ENCODE measurements around the gene SMURF1. TPM values are rescaled to one million over a fixed set of nuclear protein-coding genes. Genes with fewer than 3 reads are reported as not detected.

The SMURF1 gene
- total RNA-seq, 1 experiment from 2014 or later, result 30.2 TPM

GRCh38 chr7:99112097-99112496, 31.8 kb downstream of the SMURF1 start:
- peaks cover 49% of the 10 kb centered on the region for H3K4me1 ChIP-seq (ENCODE audit: insufficient read depth, low read length)
- H3K27ac ChIP-seq (ENCODE audit: low read length), result peak overlapping the region; percentile 53
- H3K27me3 ChIP-seq (ENCODE audit: low read length), result no peaks in the 10 kb centered on the region
- DNase-seq (peak; percentile 59), ATAC-seq (peak; percentile 81)
- no peaks in the 10 kb centered on the region for H3K36me3 ChIP-seq (ENCODE audit: low read depth, low read length)
- H4K20me1 ChIP-seq (ENCODE audit: low read length), result peaks cover 54% of the 10 kb centered on the region
- peak overlapping the region; percentile 41 for H3K4me2 ChIP-seq (ENCODE audit: low read length)
- H3K9me2 ChIP-seq (replicated peaks; ENCODE audit: low read length), result no peaks in the 10 kb centered on the region
- peaks cover 100% of the 10 kb centered on the region for H3K79me2 ChIP-seq (ENCODE audit: low read length)
- H3K9me3 ChIP-seq (ENCODE audit: low read length), result no peaks in the 10 kb centered on the region
- no TSS peak for BruUV-seq (replicated peaks)
- ChIA-PET CTCF (interaction anchor here (0.5 kb wide), 1 partner anchor 22 kb away, joined by 5 read pairs; no protein-coding TSS in a partner anchor), POLR2A (ENCODE audit: unreplicated experiment) (interaction anchor here (0.5 kb wide), 1 partner anchor 89 kb away, joined by 3 read pairs; no protein-coding TSS in a partner anchor)
- TF ChIP-seq CTCF (conservative IDR thresholded peaks at IDR 0.05; ENCODE audit: low read depth, low read length) (no peak), EZH2phosphoT487 (IDR thresholded peaks at IDR 0.05; ENCODE audit: borderline replicate concordance, low read length) (no peak), EZH2 (IDR thresholded peaks at IDR 0.05; ENCODE audit: low read length, unreplicated experiment) (no peak)
- no peak overlapping the region for H2AFZ ChIP-seq (ENCODE audit: low read length)
- H3K9ac ChIP-seq (ENCODE audit: low read length), result no peak overlapping the region
- intact Hi-C loops (cut with micrococcal nuclease), result no loop called here
- no peaks in the 10 kb centered on the region for H3F3A ChIP-seq (ENCODE audit: low read length, unreplicated experiment)
- H3K4me3 ChIP-seq (ENCODE audit: low read length), result no peak overlapping the region

GRCh38 chr7:99111591-99111990, 32.3 kb downstream of the SMURF1 start:
- H3K9me3 ChIP-seq (ENCODE audit: low read length), result no peaks in the 10 kb centered on the region
- H3K4me3 ChIP-seq (ENCODE audit: low read length), result no peak overlapping the region
- peak overlapping the region; percentile 41 for H3K4me2 ChIP-seq (ENCODE audit: low read length)
- no peaks in the 10 kb centered on the region for H3K9me2 ChIP-seq (replicated peaks; ENCODE audit: low read length)
- H3K79me2 ChIP-seq (ENCODE audit: low read length), result peaks cover 100% of the 10 kb centered on the region
- H3K4me1 ChIP-seq (ENCODE audit: insufficient read depth, low read length), result peaks cover 54% of the 10 kb centered on the region
- no peaks in the 10 kb centered on the region for H3K27me3 ChIP-seq (ENCODE audit: low read length)
- no TSS peak for BruUV-seq (replicated peaks)
- H3K36me3 ChIP-seq (ENCODE audit: low read depth, low read length), result no peaks in the 10 kb centered on the region
- POLR2A ChIA-PET (ENCODE audit: unreplicated experiment), result no interaction called here
- intact Hi-C loops (cut with micrococcal nuclease), result no loop called here
- H3K27ac ChIP-seq (ENCODE audit: low read length), result peak overlapping the region; percentile 53
- H2AFZ ChIP-seq (ENCODE audit: low read length), result no peak overlapping the region
- CTCF ChIA-PET, result interaction anchor here (0.5 kb wide), 1 partner anchor 22 kb away, joined by 5 read pairs; no protein-coding TSS in a partner anchor
- ATAC-seq (no peak; the same call in 1 of the 2 replicates), DNase-seq (peak; percentile 15)
- H3K9ac ChIP-seq (ENCODE audit: low read length), result no peak overlapping the region
- peaks cover 57% of the 10 kb centered on the region for H4K20me1 ChIP-seq (ENCODE audit: low read length)
- H3F3A ChIP-seq (ENCODE audit: low read length, unreplicated experiment), result no peaks in the 10 kb centered on the region
- TF ChIP-seq CTCF (conservative IDR thresholded peaks at IDR 0.05; ENCODE audit: low read depth, low read length), result no peak

- Histone ChIP-seq H4K20me1 (ENCODE audit: low read length) (peaks cover 59% of the 10 kb centered on the region), H3K9ac (ENCODE audit: low read length) (no peak overlapping the region), H3K4me2 (ENCODE audit: low read length) (peak overlapping the region; percentile 2; the same call in 1 of the 2 replicates), H3F3A (ENCODE audit: low read length, unreplicated experiment) (no peaks in the 10 kb centered on the region), H3K4me3 (ENCODE audit: low read length) (no peak overlapping the region), H2AFZ (ENCODE audit: low read length) (no peak overlapping the region), H3K27ac (ENCODE audit: low read length) (no peak overlapping the region), H3K27me3 (ENCODE audit: low read length) (no peaks in the 10 kb centered on the region), H3K36me3 (ENCODE audit: low read depth, low read length) (no peaks in the 10 kb centered on the region), H3K9me2 (replicated peaks; ENCODE audit: low read length) (no peaks in the 10 kb centered on the region), H3K79me2 (ENCODE audit: low read length) (peaks cover 100% of the 10 kb centered on the region), H3K9me3 (ENCODE audit: low read length) (no peaks in the 10 kb centered on the region), H3K4me1 (ENCODE audit: insufficient read depth, low read length) (peaks cover 72% of the 10 kb centered on the region)
- no peak for TF ChIP-seq EZH2phosphoT487 (IDR thresholded peaks at IDR 0.05; ENCODE audit: borderline replicate concordance, low read length)
- TF ChIP-seq CTCF (conservative IDR thresholded peaks at IDR 0.05; ENCODE audit: low read depth, low read length), result no peak
- TF ChIP-seq EZH2 (IDR thresholded peaks at IDR 0.05; ENCODE audit: low read length, unreplicated experiment), result no peak
- ATAC-seq (peak; percentile 28), DNase-seq (peak; percentile 23)
- POLR2A ChIA-PET (ENCODE audit: unreplicated experiment), result interaction anchor here (0.6 kb wide), 1 partner anchor 14 kb away, joined by 4 read pairs; no protein-coding TSS in a partner anchor
- intact Hi-C loops (cut with micrococcal nuclease), result no loop called here
- BruUV-seq (replicated peaks), result no TSS peak
- CTCF ChIA-PET, result no interaction called here
These were observed 34.5 kb downstream of the SMURF1 start for GRCh38 chr7:99109108-99110051.

Data from PC-3 (cell line).